Measurements from ENCODE around the gene KCNK7.
A peak's percentile ranks its signal among the peaks of the same experiment; 100 is the strongest.

KCNK7 gene

GRCh38 chr11:65589444-65590239 is 6.0 kb downstream of the KCNK7 start:
- no peak for DNase-seq (ENCODE audit: low read depth in 1 of 2, low spot score in 1 of 2)

GRCh38 chr11:65588199-65589054 is 7.2 kb downstream of the KCNK7 start:
- peak; percentile 48 to 57 for DNase-seq (ENCODE audit: low read depth in 1 of 2, low spot score in 1 of 2)

GRCh38 chr11:65586676-65587075 is 8.9 kb downstream of the KCNK7 start:
- DNase-seq (ENCODE audit: low read depth in 1 of 2, low spot score in 1 of 2), result no peak

- no peak for DNase-seq (ENCODE audit: low read depth in 1 of 2, low spot score in 1 of 2)
Measured at GRCh38 chr11:65586247-65586630, 9.4 kb downstream of the KCNK7 start.

- DNase-seq (ENCODE audit: low read depth in 1 of 2, low spot score in 1 of 2), result no peak
Measured at GRCh38 chr11:65585396-65586246, 10.0 kb downstream of the KCNK7 start.

- no peak for DNase-seq (ENCODE audit: low read depth in 1 of 2, low spot score in 1 of 2)
Measured at GRCh38 chr11:65584723-65585171, 10.9 kb downstream of the KCNK7 start.

- DNase-seq (ENCODE audit: low read depth in 1 of 2, low spot score in 1 of 2), result no peak
Measured at GRCh38 chr11:65584106-65584505, 11.5 kb downstream of the KCNK7 start.

- DNase-seq (ENCODE audit: low read depth in 1 of 2, low spot score in 1 of 2), result no peak
Measured at GRCh38 chr11:65583589-65583988, 12.0 kb downstream of the KCNK7 start.

- no peak for DNase-seq (ENCODE audit: low read depth in 1 of 2, low spot score in 1 of 2)
Measured at GRCh38 chr11:65581928-65582327, 13.7 kb downstream of the KCNK7 start.

- no peak for DNase-seq (ENCODE audit: low read depth in 1 of 2, low spot score in 1 of 2)
Measured at GRCh38 chr11:65580756-65581155, 14.8 kb downstream of the KCNK7 start.

GRCh38 chr11:65580031-65580692 is 15.4 kb downstream of the KCNK7 start:
- DNase-seq (ENCODE audit: low read depth in 1 of 2, low spot score in 1 of 2), result no peak

GRCh38 chr11:65579291-65579690 is 16.3 kb downstream of the KCNK7 start:
- no peak for DNase-seq (ENCODE audit: low read depth in 1 of 2, low spot score in 1 of 2)

- DNase-seq (ENCODE audit: low read depth in 1 of 2, low spot score in 1 of 2), result no peak
Measured at GRCh38 chr11:65578667-65579066, 16.9 kb downstream of the KCNK7 start.

GRCh38 chr11:65578134-65578533 is 17.5 kb downstream of the KCNK7 start:
- no peak for DNase-seq (ENCODE audit: low read depth in 1 of 2, low spot score in 1 of 2)

- DNase-seq (ENCODE audit: low read depth in 1 of 2, low spot score in 1 of 2), result no peak
Measured at GRCh38 chr11:65577756-65578109, 17.9 kb downstream of the KCNK7 start.

- no peak for DNase-seq (ENCODE audit: low read depth in 1 of 2, low spot score in 1 of 2)
Measured at GRCh38 chr11:65576867-65577755, 18.5 kb downstream of the KCNK7 start.

- no peak for DNase-seq (ENCODE audit: low read depth in 1 of 2, low spot score in 1 of 2)
Measured at GRCh38 chr11:65576232-65576866, 19.3 kb downstream of the KCNK7 start.

- DNase-seq (ENCODE audit: low read depth in 1 of 2, low spot score in 1 of 2), result peak; percentile 57 to 74
Measured at GRCh38 chr11:65575568-65576231, 19.9 kb downstream of the KCNK7 start, which contains the start of gene EHBP1L1. Gene EHBP1L1 (plus strand): TSS chr11:65576053. CDS start chr11:65576303, 250 bp downstream.

Measured in stimulated activated CD4-positive, alpha-beta T cell treated with anti-CD3 and anti-CD28 coated beads, Interleukin-15, amount 100 ng/mL, for 1 hour (primary cell).